T1000 (cell line): Measurements from ENCODE around the gene IFRD1.
"Not testable (repeated sequence)": the region's sequence is repeated elsewhere in the genome, so short reads cannot be mapped to it uniquely, and the experiment has no call there.

Source experiments
- DNase-seq: peaks from one replicate; lab custom pipeline; 2025; ENCODE audit warnings: mixed read lengths; lab: John Stamatoyannopoulos, UW

Gene IFRD1

DNA sequence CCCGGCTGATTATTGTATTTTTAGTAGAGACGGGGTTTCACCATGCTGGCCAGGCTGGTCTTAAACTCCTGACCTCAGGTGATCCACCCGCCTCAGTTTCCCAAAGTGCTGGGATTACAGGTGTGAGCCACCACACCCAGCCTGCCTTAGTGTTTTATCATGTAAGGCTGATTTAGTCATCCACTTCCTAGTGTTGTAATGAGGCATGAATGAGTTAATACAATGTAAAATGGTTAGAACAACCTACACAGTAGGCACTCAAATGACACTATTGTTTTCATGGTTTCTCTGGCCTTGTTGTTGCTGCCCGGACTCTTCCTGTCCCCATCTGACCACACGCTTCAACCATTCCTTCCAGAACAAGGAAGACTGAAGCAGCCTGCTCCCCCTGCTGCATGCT, 66.2 kb downstream of the IFRD1 start:
- DNase-seq, result not testable (repeated sequence)

DNA sequence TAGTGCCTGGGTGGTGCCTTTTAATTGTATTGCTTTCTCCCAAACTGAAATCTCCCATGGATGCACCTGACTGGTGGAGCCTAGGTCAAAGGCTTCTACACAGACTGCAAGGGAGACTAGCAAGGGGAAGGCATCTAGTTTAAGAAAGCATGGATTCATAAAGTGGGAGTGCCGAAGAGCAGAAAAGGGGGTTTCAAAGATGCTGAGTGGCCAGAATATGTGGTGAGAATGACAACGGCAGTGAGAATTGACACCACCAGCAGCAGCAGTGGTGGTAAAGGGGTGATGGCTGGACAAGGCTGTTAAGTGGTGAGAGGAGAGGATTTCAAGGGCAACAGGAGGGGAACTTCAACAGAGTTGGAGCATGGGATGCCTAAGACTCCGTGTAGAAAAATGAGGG, 67.2 kb downstream of the IFRD1 start:
- DNase-seq, result no peak

GRCh38 chr7:112520787-112521186, 70.5 kb downstream of the IFRD1 start:
- DNase-seq, result no peak

- DNase-seq, result no peak
Measured at GRCh38 chr7:112521942-112522341, 71.7 kb downstream of the IFRD1 start.

- DNase-seq, result no peak
Measured at GRCh38 chr7:112523871-112524270, 73.6 kb downstream of the IFRD1 start.
